NCI-H128 (cell line): ENCODE measurements around the gene CABYR.
"Not testable (repeated sequence)": the region's sequence is repeated elsewhere in the genome, so short reads cannot be mapped to it uniquely, and the experiment has no call there.

Source experiments
- DNase-seq: peaks from one replicate; lab custom pipeline; 2025; ENCODE audit not compliant: unreplicated experiment; lab: John Stamatoyannopoulos, UW

Gene CABYR

DNA sequence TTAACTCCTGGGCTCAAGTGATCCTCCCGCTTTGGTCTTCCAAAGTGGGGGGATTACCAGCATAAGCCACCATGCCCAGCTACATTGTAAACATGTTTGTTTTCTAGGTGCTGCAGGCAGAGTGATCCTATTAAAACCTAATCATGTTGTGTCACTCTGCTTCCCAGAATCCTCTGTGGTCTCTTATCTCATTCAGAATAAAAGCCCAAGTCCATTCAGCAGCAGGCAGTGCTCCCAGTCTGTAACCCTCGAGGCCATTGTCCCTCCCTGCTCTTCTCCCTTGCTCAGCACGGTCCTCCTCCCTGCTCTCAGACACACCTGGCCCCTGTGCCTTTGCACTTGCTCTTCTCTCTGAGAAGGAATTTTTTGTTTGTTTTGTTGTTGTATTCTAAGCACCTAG is 11.1 kb upstream of the CABYR start:
- DNase-seq = no peak

DNA sequence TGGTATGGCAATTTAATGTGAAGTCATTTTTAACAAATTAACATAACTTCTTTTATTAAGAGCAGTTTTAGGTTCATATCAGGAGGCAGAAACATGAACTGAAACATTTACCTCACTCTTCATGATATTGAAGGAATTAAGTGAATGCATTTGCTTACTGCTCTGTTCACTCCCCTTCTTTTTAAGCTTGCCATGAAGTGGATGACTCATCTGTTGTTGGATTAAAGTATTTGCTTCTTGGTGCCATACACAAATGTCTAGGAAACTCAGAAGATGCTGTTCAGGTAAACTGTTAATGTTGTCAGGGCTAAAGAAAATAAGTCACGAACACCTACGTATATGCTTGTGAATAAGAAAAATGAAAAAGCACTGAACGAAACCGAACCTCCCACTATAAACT is 10.2 kb upstream of the CABYR start:
- no peak for DNase-seq

DNA sequence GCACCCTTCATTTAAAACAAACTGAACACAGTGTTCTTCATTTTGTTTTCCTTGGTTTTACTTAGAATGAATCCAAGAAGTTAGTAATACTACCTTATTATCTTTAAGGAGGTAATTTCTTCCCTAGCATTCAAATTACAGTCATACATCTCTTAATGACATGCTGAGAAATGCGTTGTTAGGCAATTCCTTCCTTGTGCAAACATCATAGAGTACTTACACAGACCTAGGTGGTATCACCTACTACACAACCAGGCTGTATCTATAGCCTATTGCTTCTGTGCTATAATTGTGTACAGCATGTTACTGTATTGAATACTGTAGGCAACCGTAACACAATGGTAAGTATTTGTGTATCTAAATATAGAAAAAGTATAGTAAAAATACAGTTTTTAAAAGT is 8.4 kb upstream of the CABYR start:
- DNase-seq = no peak

DNA sequence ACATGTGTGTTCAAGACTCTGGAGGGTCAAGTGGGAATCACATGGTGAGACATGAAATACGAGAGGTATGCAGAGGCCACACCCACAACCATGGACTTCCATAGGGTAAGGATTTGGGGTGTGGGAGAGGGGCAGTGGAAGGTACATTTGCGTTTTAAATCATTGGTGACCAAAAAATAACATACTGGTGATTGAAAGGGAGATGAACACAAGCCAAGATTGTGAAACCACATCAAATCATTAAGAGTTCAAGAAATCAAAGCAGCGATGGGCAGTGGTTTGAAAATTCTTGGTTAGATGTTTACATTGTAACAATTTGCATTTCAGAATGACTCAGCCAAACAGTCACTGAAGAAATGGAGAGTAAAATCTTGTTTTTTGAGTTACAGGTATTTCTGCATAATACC is 1.9 kb upstream of the CABYR start:
- no peak for DNase-seq

DNA sequence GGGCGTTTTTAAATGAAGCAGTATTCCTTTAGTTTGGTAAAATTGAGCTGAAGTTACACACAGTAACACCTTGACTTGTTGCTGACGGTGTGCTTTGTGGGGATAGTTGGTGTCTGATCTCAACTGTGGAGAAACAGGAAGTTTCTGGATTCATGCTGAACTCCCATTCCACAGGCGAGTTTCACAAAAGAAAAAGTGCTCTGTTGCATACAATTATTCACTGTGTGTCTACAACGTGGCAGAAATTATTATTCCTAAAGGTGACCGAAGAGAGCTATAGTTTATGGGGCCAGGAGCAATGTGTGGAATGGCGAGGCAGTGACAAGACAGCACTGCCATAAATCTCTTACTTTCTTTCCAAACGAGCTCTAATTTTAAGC is 463 bp upstream of the CABYR start:
- DNase-seq = no peak

DNA sequence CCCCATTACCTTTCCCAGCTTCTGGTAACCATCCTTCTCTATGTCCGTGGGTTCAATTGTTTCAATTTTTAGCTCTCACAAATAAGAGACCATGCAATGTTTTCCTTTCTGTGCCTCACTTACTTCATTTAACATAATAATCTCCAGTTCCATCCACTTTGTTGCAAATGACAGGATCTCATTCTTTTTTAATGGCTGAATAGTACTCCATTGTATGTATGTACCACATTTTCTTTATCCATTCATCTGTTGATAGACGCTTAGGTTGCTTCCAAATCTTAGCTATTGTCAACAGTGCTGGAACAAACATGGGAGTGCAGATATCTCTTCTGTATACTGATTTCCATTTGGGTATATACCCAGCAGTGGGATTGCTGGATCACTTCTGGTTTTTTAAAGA is 1.8 kb downstream of the CABYR start:
- DNase-seq = no peak

DNA sequence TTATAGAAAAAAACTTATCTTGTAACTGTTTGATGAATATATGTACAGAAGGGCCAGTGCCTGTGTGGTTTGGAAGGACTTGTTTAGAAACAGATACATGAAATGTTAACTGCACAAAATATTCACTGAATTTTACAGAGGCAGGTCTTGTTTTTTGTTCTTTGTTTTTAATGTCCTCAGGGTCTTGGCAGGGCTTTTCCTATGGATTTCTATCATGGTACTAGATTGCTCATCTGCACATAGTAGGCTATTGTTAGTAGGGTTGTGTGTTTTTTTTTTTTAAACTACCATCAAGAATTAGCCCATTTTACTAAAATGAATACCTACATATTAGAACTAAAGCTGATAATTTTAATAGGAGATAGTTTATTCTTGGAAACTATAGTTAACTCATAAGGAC is 3.5 kb downstream of the CABYR start:
- no peak for DNase-seq

DNA sequence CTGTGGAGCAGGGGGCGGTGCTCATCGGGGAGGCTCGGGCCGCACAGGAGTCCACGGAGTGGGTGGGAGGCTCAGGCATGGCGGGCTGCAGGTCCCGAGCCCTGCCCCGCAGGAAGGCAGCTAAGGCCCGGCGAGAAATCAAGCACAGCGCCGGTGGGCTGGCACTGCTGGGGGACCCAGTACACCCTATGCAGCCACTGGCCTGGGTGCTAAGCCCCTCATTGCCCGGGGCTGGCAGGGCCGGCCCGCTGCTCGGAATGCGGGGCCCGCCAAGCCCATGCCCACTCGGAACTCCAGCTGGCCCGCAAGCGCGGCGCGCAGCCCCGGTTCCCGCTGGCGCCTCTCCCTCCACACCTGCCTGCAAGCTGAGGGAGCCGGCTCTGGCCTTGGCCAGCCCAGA is 10.7 kb downstream of the CABYR start:
- not testable (repeated sequence) for DNase-seq

DNA sequence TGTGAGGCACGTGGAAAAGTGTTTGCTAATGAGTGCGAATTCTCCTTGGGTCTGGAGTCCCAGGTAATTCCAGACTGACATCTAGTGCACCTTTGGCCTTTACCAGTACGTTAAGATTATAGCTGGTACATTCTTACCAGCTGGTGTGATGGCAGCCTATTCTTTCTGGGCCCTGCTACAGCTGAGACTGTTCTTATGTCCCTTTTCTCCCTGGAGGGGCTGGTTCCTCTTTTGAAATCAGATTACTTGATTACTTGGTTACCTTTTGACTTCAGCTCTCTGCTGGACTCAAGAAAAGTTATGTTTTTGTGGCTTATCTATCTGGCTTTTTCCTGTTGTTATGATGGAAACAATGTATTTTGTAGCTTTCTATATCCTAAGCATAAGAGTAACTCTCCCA is 14.5 kb downstream of the CABYR start:
- no peak for DNase-seq

DNA sequence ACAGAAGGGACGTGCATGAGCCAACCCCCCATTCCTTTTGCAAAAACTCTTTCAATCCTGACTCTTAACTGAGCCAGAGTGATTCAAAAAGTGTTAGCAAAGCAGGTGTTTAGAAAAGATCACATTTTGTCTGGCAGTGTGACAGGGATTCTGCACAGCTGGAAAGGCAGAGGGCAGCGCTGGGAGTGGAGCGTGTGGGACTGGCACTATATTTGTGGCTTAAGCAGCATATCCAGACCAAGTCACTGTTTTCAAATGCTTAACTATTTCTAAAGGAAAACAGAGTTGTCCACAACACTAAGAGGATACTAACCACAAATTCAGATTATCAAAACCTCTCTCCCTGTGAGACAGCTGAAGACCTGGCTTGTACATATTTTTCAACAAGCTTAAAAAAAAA is 19.0 kb downstream of the CABYR start:
- DNase-seq = no peak

DNA sequence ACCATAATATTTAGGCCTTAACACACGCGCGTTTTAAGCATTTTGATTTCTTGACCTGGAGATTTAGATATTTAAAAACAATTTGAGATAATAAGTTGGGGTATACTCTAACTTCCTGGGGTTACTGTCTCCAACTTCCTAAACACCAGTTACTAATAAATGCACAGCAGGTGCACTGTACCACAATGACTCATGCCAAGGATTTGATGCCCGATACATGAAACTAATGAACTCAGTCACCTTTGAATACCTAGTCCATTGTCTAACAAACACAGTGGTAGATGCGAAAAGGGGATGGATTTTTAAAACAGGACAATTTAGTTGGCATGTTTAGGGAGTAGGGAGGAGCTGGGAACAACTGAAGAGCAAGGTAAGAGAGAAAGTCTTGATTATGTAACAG is 21.2 kb downstream of the CABYR start:
- DNase-seq = no peak

DNA sequence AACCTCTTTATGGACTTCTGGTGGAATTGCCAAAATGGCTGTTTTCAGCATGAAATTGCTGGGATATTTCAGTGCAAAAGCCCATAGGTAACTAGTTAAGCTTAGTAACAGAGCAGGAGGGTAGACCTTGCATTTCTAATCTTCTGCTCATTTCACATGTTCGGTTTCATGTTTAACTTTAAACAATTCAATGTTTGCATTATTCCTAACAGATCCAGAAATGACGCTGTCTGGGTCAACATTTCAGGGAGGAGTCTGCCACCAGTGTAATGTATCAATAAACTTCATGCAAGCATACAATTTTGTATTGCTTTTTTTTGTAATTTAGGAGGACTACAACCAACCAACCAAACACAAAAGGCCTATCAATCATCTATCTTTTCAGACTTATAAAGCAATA is 22.4 kb downstream of the CABYR start:
- DNase-seq = no peak

DNA sequence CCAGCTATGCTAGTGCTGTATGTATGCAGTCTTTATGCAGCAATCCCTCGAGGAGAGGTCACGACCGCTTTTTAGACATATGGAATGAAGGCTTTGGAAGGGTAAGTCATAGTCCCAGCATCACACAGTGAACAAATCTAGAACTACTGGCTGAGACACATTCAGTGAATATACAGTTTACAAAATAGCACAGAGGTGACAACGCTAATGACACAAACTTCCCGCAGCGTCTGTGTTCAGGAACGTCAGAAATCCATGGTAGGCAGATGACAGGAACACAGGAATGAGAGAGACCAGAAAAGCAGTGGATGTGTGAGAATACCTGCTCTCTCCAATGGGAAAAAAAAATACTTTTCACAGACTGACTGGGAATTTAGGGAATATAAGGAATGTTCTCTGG is 29.6 kb downstream of the CABYR start:
- DNase-seq = no peak

DNA sequence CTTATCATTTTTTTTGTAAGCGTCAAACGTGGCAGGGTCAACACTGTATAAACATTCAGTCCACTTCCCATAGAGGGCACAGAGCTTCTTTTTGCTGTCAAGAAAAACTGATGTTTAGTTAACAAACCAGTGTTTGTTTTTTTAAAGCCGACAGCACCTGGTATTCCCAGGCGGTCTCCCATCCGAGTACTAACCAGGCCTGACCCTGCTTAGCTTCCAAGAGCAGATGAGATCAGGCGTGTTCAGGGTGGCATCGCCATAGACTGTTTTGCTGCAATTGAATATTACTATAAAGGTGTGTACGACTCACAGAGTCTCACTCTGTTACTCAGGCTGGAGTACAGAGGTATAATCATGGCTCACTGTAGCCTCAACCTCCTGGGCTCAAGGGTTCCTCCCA is 31.5 kb downstream of the CABYR start:
- no peak for DNase-seq

DNA sequence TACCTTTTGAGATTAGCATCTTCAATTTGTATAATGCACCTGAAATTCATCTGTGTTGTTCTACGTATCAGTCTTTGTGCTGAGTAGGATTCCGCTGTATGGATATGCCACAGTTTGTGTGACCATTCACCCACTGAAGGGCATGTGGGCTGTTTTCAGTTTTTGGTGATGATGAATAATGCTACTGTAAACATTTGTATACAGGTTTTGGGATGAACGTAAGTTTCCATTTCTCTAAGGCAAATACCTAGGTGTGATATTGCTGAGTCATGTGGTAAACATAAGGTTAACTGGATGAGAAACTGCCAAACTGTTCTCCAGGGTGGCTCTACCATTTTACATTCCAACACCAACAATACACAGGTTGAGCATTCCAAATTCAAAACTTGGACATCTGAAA is 35.1 kb downstream of the CABYR start:
- DNase-seq = no peak

DNA sequence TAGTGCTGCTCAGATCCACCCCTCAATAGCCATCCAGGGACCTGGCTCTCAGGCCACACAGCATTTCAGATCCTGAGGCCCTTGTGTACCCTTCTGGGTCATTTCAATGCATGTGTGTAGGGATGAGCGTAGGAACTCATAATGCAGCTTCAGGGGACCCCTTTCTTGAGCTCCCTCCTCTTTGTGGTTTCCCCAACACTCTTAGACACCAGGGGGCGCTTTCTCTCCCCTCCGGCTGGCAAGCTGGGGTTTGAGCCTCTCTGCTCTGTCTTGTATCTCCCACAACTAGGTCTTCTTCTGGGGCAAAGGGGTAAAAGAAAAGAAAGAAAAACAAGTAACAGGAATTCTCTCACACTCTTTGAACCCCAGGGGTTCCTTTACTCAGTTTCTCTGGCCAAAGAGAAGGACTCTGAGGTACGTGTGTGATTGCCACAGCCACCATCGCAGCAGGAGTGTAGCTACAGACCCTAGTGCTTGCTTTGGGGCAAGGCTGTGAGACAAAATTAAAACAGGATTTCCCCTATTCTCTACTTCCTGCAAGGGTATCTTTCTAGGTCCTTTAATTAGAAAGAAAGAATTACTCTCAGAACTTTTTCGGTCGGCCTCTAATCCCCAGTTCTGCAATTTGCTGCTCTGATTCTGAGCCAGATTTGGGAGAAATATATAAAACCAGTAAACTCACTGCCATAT is 38.0 kb downstream of the CABYR start:
- DNase-seq = no peak

DNA sequence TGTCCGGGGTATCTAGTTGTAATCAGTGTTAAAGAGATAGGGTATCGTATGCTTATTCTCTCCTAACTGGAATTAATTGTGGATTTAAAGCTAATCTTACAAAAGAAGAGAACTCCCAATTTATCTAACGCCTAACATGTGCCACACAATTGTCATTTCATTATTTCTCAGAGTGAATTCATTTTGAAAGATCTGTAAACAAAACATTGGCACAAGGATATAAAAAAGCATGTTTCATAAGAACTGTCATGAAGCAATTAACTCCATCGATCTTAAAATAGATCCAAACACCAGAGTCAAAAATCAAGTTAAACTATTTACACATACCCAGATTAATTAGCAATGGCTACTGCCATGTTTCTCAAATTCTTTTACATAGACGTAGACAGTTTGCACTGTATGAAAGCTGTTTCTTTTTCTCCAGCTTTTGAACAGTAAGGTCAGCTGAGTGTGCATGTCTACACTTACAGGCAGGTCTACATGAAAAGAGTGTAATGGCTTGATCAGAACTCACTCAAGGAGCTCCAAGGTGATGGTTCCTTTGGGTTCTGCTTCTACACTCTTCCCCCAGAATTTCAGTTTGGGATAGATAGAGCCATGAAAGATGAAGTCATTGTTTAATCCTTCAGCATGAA is 38.8 kb downstream of the CABYR start:
- DNase-seq = no peak

DNA sequence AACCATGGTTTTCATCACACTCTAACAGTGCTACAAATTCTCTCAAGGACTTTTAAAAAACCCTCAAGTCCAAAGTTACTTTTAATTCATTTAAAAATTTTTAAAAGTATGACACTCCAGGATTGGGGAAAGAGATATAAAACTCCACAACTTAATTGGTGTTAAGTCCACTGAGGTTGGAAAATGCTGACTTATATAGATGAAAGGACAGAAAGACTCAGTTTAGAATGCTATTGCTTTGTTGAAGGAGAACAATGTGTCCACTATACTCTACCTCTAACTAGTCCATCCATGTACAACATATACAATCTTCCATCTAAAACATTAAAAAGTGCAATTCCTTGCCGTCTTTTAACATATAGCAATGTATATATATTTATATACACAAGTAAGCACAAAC is 41.2 kb downstream of the CABYR start:
- no peak for DNase-seq

DNA sequence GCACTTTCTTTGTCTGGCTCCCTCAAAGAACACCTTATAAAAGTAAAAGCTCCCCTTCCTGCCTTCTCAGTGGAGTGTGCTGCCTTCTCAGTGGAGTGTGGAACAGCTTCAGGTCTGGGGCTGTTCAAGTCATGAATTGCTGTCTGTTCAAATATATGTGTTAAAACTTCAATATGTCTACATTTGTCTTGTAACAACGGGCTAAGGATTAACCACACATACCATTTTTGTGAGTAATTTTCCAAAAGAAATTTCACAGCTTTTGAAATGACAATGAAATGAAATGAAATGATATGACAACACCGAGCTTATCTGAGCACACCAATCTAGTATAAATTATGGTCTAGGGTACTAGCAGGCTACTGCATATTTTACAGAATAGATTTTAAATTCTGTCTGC is 42.9 kb downstream of the CABYR start:
- DNase-seq = no peak

DNA sequence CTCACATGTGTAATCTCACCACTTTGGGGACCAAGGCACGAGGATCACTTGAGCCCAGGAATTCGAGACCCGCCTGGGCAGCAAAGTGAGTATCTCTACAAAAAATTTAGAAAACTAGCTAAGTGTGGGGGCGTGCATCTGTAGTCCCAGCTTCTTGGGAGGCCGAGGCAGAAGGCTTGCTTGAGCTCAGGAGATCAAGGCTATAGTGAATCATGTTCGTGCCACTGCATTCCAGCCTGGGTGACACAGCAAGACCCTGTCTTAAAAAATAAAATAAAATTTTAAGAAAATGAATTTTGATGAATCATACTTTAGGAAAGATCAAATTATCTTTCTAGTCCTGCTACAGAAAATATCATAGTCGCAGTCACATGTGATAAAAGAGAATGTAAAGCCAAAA is 46.9 kb downstream of the CABYR start:
- DNase-seq = no peak

DNA sequence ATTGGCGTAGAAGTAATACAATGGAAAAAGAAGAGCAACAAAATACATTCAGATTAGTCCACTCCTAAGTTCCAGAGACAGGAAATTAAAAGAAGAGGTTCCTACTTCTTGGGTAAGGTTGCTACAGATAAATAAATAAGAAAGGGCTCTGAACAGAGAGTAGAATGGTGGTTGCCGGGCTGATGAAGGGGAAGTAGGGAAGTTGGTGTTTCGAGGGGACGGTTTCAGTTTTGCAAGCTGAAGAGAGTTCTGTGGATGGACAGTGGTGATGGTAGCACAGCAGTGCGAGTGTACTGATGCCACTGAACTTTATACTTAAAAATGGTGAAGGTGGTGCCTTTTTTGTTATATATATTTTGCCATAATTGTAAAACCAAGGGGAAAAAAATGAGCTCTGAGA is 48.2 kb downstream of the CABYR start:
- DNase-seq = no peak

DNA sequence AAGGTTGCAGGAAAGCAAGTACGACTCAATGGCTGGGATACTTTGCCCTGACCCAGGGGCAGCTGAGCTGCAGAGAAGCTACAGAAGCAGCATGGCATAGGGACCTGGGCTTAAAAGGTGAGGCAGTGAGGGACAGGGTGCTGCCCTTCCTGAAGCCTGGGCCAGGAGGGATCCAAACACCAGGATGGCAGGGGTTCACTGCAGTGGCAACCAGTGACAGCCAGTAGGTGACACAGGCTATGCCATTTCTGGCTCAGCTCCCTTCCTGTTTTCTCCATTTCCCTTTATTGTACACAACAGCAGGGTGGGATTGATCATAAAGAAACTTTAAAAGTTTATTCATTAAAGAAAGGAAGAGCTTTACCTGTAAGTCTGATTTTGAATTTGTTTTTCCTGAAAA is 48.8 kb downstream of the CABYR start:
- DNase-seq = no peak

DNA sequence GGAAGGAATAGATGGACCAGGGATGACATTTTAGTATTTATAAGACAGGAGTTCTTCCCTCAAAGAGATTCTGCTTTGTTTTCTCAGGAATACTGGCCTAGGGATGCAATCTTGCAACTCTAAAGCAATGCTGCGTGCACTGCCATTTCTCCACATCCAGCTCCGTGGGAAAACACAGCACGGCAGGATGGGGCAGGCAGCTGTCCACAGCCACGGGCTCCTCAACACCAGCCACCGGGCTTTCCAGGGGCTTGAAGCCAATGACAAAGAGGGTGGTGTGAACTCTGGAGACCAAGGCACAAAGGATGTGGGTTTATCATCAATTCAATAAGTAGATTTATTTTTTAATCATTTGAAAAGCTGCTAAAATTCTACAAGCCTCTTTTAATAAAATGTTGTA is 49.3 kb downstream of the CABYR start:
- DNase-seq = no peak
